ENCODE data around the gene IFNG.

Gene IFNG

GRCh38 chr12:68166317-68166831 is 6.8 kb upstream of the IFNG start:
- no peak for DNase-seq (ENCODE audit: low read depth in 2 of 2)

DNA sequence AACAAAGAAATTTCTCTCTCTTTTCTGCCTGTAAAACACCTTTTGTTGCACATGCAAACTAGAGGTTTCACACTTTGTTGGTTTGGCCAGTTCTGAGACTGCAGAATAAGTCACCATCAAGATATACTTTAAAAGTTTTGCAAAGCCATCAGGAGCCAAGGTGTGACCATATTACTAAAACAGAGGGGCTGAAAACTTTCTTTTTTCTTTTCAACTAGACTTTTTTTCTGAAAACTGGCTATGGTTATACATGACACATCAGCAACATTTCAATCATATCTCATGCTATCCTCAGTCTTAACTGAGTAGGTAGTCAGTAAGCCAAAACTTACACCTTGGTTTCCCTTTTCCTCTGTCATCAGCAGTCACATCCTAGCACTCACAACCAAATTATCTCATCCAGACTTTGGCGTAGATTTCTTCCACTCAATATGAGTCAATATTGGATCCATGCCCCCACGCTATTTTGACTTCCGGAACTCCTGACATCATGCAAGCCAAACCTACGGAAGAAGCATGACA is 4.1 kb upstream of the IFNG start:
- no peak for DNase-seq (ENCODE audit: low read depth in 2 of 2)

DNA sequence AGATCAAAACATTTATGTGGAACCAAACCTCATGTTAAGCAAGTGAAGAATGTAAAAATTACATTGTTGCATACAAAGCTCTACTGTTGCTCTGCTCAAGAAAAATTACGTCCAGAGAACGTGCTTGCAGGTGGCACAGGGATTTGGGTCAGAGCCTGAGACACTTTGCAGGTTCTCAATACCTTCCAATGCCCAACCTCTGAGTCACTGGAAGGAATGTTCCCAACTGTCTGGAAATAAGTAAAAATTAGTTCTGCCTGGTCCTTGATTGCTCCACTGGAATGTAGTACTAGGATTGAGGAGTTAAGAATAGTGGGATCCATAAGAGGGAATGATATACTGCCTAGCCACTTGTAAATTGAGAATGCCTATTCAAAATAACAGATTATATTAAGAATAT is 2.8 kb upstream of the IFNG start:
- DNase-seq (ENCODE audit: low read depth in 2 of 2): no peak

DNA sequence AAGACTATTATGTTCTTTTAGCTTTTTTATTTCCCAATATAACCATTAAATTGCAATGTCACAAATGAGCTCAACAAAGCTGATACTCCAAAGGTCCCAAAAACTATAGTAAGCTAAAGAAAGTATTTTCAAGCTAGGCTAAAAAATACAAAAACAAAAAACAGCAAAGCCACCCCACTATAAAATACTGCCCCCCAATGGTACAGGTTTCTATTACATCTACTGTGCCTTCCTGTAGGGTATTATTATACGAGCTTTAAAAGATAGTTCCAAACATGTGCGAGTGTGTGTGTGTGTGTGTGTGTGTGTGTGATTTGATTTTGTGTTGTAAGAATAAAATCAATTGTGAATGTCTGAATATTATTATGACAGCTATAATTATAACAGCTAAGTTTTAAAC is 1.1 kb downstream of the IFNG start:
- DNase-seq (ENCODE audit: low read depth in 2 of 2): no peak

GRCh38 chr12:68157380-68157779 is 2.2 kb downstream of the IFNG start:
- DNase-seq (ENCODE audit: low read depth in 2 of 2): no peak

- DNase-seq (ENCODE audit: low read depth in 2 of 2): no peak
These were observed 2.9 kb downstream of the IFNG start for GRCh38 chr12:68156636-68157035.

- DNase-seq (ENCODE audit: low read depth in 2 of 2): no peak
These were observed 4.8 kb downstream of the IFNG start for GRCh38 chr12:68154779-68155178.

DNA sequence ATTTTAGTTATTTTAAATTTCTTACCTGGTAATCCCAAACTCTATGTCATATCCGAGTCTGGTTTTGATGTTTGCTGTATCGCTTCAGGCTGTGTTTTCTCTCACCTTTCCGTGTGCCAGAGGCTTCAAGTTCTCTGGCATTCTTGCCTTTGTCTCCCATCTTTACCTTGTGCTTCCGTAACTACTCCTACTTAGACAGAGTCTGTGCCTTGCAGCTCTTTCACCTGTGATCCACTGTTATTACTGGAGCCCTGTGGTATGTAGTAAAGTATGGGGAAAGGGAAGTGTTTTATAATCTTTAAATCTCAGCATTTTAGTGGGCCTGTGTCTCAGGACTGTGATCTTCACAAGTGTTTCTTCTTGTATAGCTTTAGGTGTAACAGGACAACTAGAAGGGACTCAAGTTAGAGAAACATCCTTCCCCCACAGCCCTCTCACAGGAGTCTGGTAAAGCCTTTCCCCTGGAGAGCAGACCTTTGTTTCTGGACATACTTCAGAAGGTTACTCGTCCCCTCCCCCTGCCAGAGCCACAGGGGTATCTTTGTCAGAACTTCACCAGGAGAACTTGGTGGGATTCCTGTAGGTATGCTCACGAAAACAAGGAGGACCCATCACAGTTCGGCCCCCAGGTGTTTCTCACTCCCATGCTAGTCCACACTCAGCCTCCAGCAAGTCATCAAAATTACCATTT is 11.1 kb downstream of the IFNG start:
- no peak for DNase-seq (ENCODE audit: low read depth in 2 of 2)

GRCh38 chr12:68140556-68140955 is 19.0 kb downstream of the IFNG start:
- DNase-seq (ENCODE audit: low read depth in 2 of 2): no peak

GRCh38 chr12:68139941-68140340 is 19.6 kb downstream of the IFNG start:
- DNase-seq (ENCODE audit: low read depth in 2 of 2): no peak

GRCh38 chr12:68139001-68139400 is 20.5 kb downstream of the IFNG start:
- no peak for DNase-seq (ENCODE audit: low read depth in 2 of 2)

- no peak for DNase-seq (ENCODE audit: low read depth in 2 of 2)
These were observed 21.1 kb downstream of the IFNG start for GRCh38 chr12:68138480-68138879.

DNA sequence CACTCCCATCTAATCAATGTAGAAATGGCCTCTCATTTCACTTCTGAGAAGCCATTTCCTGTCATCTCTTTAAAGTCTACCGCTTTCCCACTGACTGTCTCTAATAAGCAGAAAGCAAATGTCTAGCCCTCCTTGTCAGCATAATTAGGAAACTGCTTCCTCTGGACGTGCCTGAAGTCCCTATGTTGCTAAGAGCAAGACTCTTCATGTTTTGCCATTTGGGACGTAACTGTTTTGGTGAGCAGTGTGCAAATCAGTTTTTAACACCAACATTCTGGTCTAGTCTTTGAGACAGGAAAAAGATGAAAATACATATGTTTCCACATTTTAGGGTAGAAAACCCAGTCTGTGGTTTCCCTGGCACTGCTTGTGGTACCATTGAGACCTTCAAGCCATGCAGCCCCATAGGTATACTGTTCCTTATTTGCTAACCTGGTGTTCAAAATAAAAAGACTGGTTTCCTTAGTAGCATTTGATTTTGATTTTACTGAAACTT is 22.2 kb downstream of the IFNG start:
- DNase-seq (ENCODE audit: low read depth in 2 of 2): no peak

GRCh38 chr12:68135520-68135919 is 24.0 kb downstream of the IFNG start:
- DNase-seq (ENCODE audit: low read depth in 2 of 2): no peak

- no peak for DNase-seq (ENCODE audit: low read depth in 2 of 2)
These were observed 27.6 kb downstream of the IFNG start for GRCh38 chr12:68131867-68132414.

GRCh38 chr12:68129979-68130378 is 29.6 kb downstream of the IFNG start:
- DNase-seq (ENCODE audit: low read depth in 2 of 2): no peak

DNA sequence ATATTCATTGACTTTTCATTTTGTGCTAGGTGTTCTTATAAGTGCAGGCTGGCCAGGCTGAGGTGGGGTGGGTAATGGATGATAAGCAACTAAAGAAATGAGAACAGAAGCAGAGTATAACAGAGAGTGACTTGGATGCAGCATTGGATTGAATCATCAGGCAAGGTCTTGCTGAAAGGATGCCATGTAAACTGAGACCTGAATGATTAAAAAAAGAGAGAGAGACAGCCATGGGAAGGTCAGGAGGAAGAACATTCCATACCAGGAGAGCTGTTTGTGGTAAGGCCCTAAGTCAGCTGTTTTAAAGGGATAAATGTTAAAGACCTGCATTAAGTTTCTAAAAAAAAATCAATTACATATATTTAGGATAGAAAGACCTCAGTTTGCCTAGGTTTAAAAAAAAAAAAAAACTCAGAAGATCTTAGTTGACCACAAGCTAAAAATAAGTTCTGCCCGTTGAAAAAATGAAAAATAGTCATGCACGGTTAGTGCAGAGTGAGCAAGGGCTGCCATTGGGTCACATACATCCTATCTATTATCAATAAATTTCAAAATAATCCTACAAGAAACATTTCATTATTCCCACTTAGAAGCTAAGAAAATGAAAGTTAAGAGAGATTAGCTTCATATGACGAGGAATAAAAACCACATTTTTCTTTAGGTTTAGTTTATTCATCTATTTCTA is 37.2 kb downstream of the IFNG start:
- no peak for DNase-seq (ENCODE audit: low read depth in 2 of 2)

GRCh38 chr12:68121143-68121542 is 38.4 kb downstream of the IFNG start:
- DNase-seq (ENCODE audit: low read depth in 2 of 2): no peak

- DNase-seq (ENCODE audit: low read depth in 2 of 2): peak in 1 of 2 donors; percentile 3
These were observed 39.8 kb downstream of the IFNG start for GRCh38 chr12:68119724-68120211.

GRCh38 chr12:68119250-68119649 is 40.3 kb downstream of the IFNG start:
- DNase-seq (ENCODE audit: low read depth in 2 of 2): no peak

DNA sequence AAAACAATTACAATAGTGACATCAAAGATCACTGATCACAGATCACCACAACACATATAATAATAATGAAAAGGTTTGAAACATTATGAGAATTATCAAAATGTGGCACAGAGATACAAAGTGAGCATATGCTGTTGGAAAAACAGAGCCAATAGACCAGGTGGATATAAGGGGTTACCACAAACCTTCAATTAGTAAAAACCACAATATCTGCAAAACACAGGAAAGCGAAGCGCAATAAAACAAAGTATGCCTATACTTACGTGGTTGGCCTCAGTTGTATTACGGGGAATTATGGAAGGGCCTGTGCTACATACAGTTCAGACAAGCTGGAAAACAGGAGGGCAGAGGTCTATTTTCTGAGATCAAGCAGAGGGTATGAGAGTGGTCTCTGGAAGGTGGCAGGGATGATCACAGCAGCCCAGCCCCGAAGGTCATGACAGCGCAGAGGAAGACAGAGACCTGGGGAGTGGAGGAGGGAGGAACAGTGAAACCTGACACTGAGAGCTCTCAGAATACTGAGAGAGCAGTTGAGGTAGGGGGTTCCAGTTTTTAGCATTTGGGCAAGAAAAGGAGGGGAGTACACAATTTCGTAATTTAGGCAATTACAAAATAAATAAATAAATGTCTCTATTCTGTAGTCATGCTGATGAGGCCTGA is 41.3 kb downstream of the IFNG start:
- DNase-seq (ENCODE audit: low read depth in 2 of 2): no peak

DNA sequence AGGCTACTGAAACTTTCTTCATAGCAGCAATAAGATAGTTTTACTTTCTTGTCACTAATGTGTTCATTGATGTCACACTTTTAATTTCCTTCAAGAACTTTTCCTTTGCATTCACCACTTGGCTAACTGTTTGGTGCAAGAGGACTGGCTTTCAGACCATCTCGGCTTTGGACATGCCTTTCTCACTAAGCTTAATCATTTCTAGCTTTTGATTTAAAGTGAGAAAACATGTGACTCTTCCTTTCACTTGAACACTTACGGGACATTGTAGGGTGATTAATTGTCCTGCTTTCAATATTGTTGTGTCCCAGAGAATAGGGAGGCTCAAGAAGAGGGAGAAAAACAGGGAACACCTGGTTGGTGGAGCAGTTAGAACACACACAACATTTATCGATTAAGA is 41.9 kb downstream of the IFNG start:
- no peak for DNase-seq (ENCODE audit: low read depth in 2 of 2)

Data from stimulated activated CD8-positive, alpha-beta memory T cell treated with anti-CD3 and anti-CD28 coated beads, Interleukin-7, amount 100 ng/mL, for 1 hour (primary cell).